Sigmoid colon (tissue), 7 donors: ENCODE results near the gene TMEM115. TPM values are rescaled to one million over a fixed set of nuclear protein-coding genes. Genes with fewer than 3 reads are reported as not detected.
"Not testable (repeated sequence)": the region's sequence is repeated elsewhere in the genome, so short reads cannot be mapped to it uniquely, and the experiment has no call there.

Source experiments
- DNase-seq: peaks from one replicate; pipeline ENCODE4 v3.0.0-alpha.2; 2019
- H3K27ac ChIP-seq, 4 donors: fragments of 200-600 bp; sonication (generic); one replicate each; pipeline ENCODE4 v1.5.1; 2016 to 2019; ENCODE audit warnings: mild to moderate bottlenecking in 1 of 4
- H3K27me3 ChIP-seq, 3 donors: fragments of 200-600 bp; sonication (generic); one replicate each; pipeline ENCODE4 v1.5.1; 2019; ENCODE audit warnings: mild to moderate bottlenecking in 1 of 3
- H3K36me3 ChIP-seq, 4 donors: fragments of 200-600 bp; sonication (generic); one replicate each; pipeline ENCODE4 v1.5.1; 2016 to 2019
- H3K4me1 ChIP-seq, 4 donors: fragments of 200-600 bp; sonication (generic); one replicate each; pipeline ENCODE4 v1.5.1; 2017 to 2019
- H3K4me3 ChIP-seq, 4 donors: fragments of 200-600 bp; sonication (generic); one replicate each; pipeline ENCODE4 v1.5.1; 2017 to 2019; ENCODE audit warnings: mild to moderate bottlenecking in 2 of 4, moderate library complexity in 1 of 4
- H3K9me3 ChIP-seq, 4 donors: fragments of 200-600 bp in 3 of 4; sonication (generic) in 3 of 4; one replicate each; pipeline versions ENCODE4 v1.5.1 to v1.6.1; 2013 to 2019
- CTCF ChIP-seq, 4 experiments: fragments of 450-650 bp in 3 of 4; fragments of 200-600 bp in 1 of 4; IDR thresholded peaks; one replicate each; pipeline ENCODE4 v1.5.1; 2016 to 2019; ENCODE audit warnings: antibody characterized with exemption in 4 of 4, mild to moderate bottlenecking in 3 of 4, moderate library complexity in 2 of 4
- EP300 ChIP-seq, 4 donors: sonication (generic); formaldehyde crosslinking; IDR thresholded peaks; one replicate each; pipeline ENCODE4 v1.6.1; 2017; ENCODE audit warnings: antibody characterized with exemption in 4 of 4
- POLR2A ChIP-seq, 2 donors: fragments of 450-650 bp; IDR thresholded peaks; one replicate each; pipeline ENCODE4 v1.6.1; 2016; ENCODE audit warnings: antibody characterized with exemption in 2 of 2, mild to moderate bottlenecking in 2 of 2, moderate library complexity in 2 of 2
- POLR2AphosphoS5 ChIP-seq, 4 donors: sonication (generic); formaldehyde crosslinking; IDR thresholded peaks; one replicate each; pipeline ENCODE4 v1.6.1; 2017; ENCODE audit warnings: antibody characterized with exemption in 4 of 4
- WGBS, 2 donors: extraction: QIAGEN DNeasy Blood & Tissue Kit; methylation state at CpG; one replicate each; pipeline ENCODE4 v1.1.7; 2013; 5-methylcytosine and 5-hydroxymethylcytosine counted together
- intact Hi-C: fragments of 100-400 bp; cut with DNase I; formaldehyde crosslinking; loops from one replicate; pipeline ENCODE4 v1.15.1; 2023
- polyA plus RNA-seq, 3 donors: library from polyadenylated mRNA; stranded (reverse); fragments of 200-250 nt; gene quantifications; one replicate each; pipeline ENCODE4 v1.2.3, GENCODE V29; 2013
- total RNA-seq, 4 donors: library from RNA; depleted of rRNA; stranded (reverse); fragments of >200 nt; gene quantifications; one replicate each; pipeline ENCODE4 v1.1.0, GENCODE V29; 2016
- donor health status: healthy with polysubstance abuse.
- donor health status: Bipolar disorder and iron deficiency.
- donor health status: healthy.

TMEM115 gene
- total and polyA plus RNA-seq, 7 donors = 9.5 to 45.7 (median 40.5) TPM

GRCh38 chr3:50314342-50314741 is 45.0 kb downstream of the TMEM115 start:
- no peaks in the 10 kb centered on the region for H3K9me3 ChIP-seq
- peaks cover 0 to 39% (median 6%) of the 10 kb centered on the region in 4 donors for H3K36me3 ChIP-seq
- WGBS, 2 donors = 84 to 89% methylated on average over 3 of the region's 3 CpGs
- H3K4me3 ChIP-seq = no peak overlapping the region
- peaks cover 0 to 28% (median 24%) of the 10 kb centered on the region in 4 donors for H3K4me1 ChIP-seq
- intact Hi-C loops = no loop called here
- no peak overlapping the region for H3K27ac ChIP-seq
- no peak for DNase-seq
- no peaks in the 10 kb centered on the region for H3K27me3 ChIP-seq
- no peak for TF ChIP-seq POLR2A (IDR thresholded peaks at IDR 0.05)
- TF ChIP-seq EP300 (IDR thresholded peaks at IDR 0.05) = no peak
- no peak for TF ChIP-seq CTCF (IDR thresholded peaks at IDR 0.05)
- TF ChIP-seq POLR2AphosphoS5 (IDR thresholded peaks at IDR 0.05) = no peak

GRCh38 chr3:50312041-50312440 is 47.3 kb downstream of the TMEM115 start:
- H3K9me3 ChIP-seq, H3K27me3 ChIP-seq, intact Hi-C loops, H3K4me3 ChIP-seq, H3K27ac ChIP-seq, H3K4me1 ChIP-seq, DNase-seq: not testable (repeated sequence)
- H3K36me3 ChIP-seq = peaks cover 0 to 17% (median 2%) of the 10 kb centered on the region in 4 donors
- 92 to 93% methylated on average over 32 of the region's 32 CpGs for WGBS, 2 donors

Other genes starting within 250 kb of the TMEM115 start
- gene SEMA3F, start 204.2 kb downstream of the TMEM115 start, total RNA-seq = 10 to 100 TPM in 1 of 4 donors, 1 to 10 TPM in 3; 5.1 to 11.4 (median 8.0) TPM
- gene SEMA3F, start 204.2 kb downstream of the TMEM115 start, polyA plus RNA-seq = 10 to 100 TPM in 1 of 3 donors, 1 to 10 TPM in 1, under 1 TPM in 1; 0.60 to 12.3 (median 1.2) TPM
- not detected for gene GNAT1, start 167.9 kb downstream of the TMEM115 start, total RNA-seq
- gene GNAT1, start 167.9 kb downstream of the TMEM115 start, polyA plus RNA-seq = under 1 TPM in 1 of 3 donors, not detected in 2; 0.06 TPM
- under 1 TPM in 1 of 4 donors, not detected in 3; 0.28 TPM for gene SLC38A3, start 154.2 kb downstream of the TMEM115 start, total RNA-seq
- gene SLC38A3, start 154.2 kb downstream of the TMEM115 start, polyA plus RNA-seq = under 1 TPM in 1 of 3 donors, not detected in 2; 0.07 TPM
- gene GNAI2, start 123.3 kb downstream of the TMEM115 start, total RNA-seq = 100 to 1,000 TPM; 149 to 171 (median 163) TPM
- 100 to 1,000 TPM in 1 of 3 donors, 10 to 100 TPM in 2; 43.9 to 125 (median 64.3) TPM for gene GNAI2, start 123.3 kb downstream of the TMEM115 start, polyA plus RNA-seq
- 10 to 100 TPM in 3 of 4 donors, 1 to 10 TPM in 1; 7.9 to 54.6 (median 25.0) TPM for gene SEMA3B, start 90.4 kb downstream of the TMEM115 start, total RNA-seq
- 10 to 100 TPM; 12.0 to 39.2 (median 15.3) TPM for gene SEMA3B, start 90.4 kb downstream of the TMEM115 start, polyA plus RNA-seq
- not detected for gene LSMEM2, start 80.4 kb downstream of the TMEM115 start, total RNA-seq
- gene LSMEM2, start 80.4 kb downstream of the TMEM115 start, polyA plus RNA-seq = under 1 TPM in 2 of 3 donors, not detected in 1; 0.13 to 0.46 TPM
- gene IFRD2, start 67.1 kb downstream of the TMEM115 start, total RNA-seq = 10 to 100 TPM; 46.7 to 59.1 (median 52.7) TPM
- gene IFRD2, start 67.1 kb downstream of the TMEM115 start, polyA plus RNA-seq = 10 to 100 TPM; 24.5 to 73.1 (median 31.2) TPM
- 1 to 10 TPM; 2.1 to 8.3 (median 3.4) TPM for gene HYAL3, start 60.1 kb downstream of the TMEM115 start, total RNA-seq
- gene HYAL3, start 60.1 kb downstream of the TMEM115 start, polyA plus RNA-seq = 1 to 10 TPM in 2 of 3 donors, under 1 TPM in 1; 0.60 to 4.4 (median 2.8) TPM
- gene NAA80, start 60.1 kb downstream of the TMEM115 start, total RNA-seq = 1 to 10 TPM; 3.6 to 9.4 (median 7.6) TPM
- gene NAA80, start 60.1 kb downstream of the TMEM115 start, polyA plus RNA-seq = 1 to 10 TPM; 3.5 to 9.5 (median 4.2) TPM
- 1 to 10 TPM; 3.5 to 7.2 (median 4.2) TPM for gene HYAL1, start 55.9 kb downstream of the TMEM115 start, total RNA-seq
- gene HYAL1, start 55.9 kb downstream of the TMEM115 start, polyA plus RNA-seq = 10 to 100 TPM in 1 of 3 donors, 1 to 10 TPM in 2; 2.4 to 15.1 (median 9.5) TPM
- gene HYAL2, start 36.8 kb downstream of the TMEM115 start, total RNA-seq = 10 to 100 TPM; 41.6 to 62.6 (median 49.4) TPM
- gene HYAL2, start 36.8 kb downstream of the TMEM115 start, polyA plus RNA-seq = 10 to 100 TPM in 2 of 3 donors, 1 to 10 TPM in 1; 8.6 to 45.8 (median 13.8) TPM
- 10 to 100 TPM; 23.2 to 54.7 (median 38.0) TPM for gene TUSC2, start 31.3 kb downstream of the TMEM115 start, total RNA-seq
- gene TUSC2, start 31.3 kb downstream of the TMEM115 start, polyA plus RNA-seq = 10 to 100 TPM; 28.7 to 37.1 (median 33.0) TPM
- gene RASSF1, start 18.7 kb downstream of the TMEM115 start, total RNA-seq = 10 to 100 TPM; 27.4 to 29.8 (median 28.5) TPM
- gene RASSF1, start 18.7 kb downstream of the TMEM115 start, polyA plus RNA-seq = 10 to 100 TPM; 16.4 to 41.7 (median 21.0) TPM
- gene ZMYND10, start 13.8 kb downstream of the TMEM115 start, total RNA-seq = 1 to 10 TPM in 1 of 4 donors, not detected in 3; 1.2 TPM
- gene ZMYND10, start 13.8 kb downstream of the TMEM115 start, polyA plus RNA-seq = under 1 TPM in 1 of 3 donors, not detected in 2; 0.77 TPM
- gene NPRL2, start 8.7 kb downstream of the TMEM115 start, total RNA-seq = 10 to 100 TPM; 19.1 to 28.5 (median 19.2) TPM
- 10 to 100 TPM; 16.8 to 22.2 (median 18.7) TPM for gene NPRL2, start 8.7 kb downstream of the TMEM115 start, polyA plus RNA-seq
- 10 to 100 TPM in 1 of 4 donors, 1 to 10 TPM in 3; 6.8 to 12.7 (median 8.2) TPM for gene CYB561D2, start 8.7 kb downstream of the TMEM115 start, total RNA-seq
- gene CYB561D2, start 8.7 kb downstream of the TMEM115 start, polyA plus RNA-seq = 10 to 100 TPM; 10.8 to 46.0 (median 14.8) TPM
- 1 to 10 TPM in 3 of 4 donors, under 1 TPM in 1; 0.49 to 1.7 (median 1.3) TPM for gene CACNA2D2, start 144.1 kb upstream of the TMEM115 start, total RNA-seq
- 1 to 10 TPM in 1 of 3 donors, under 1 TPM in 1, not detected in 1; 0.60 to 1.2 TPM for gene CACNA2D2, start 144.1 kb upstream of the TMEM115 start, polyA plus RNA-seq
- 10 to 100 TPM; 13.3 to 28.0 (median 16.0) TPM for gene C3orf18, start 208.2 kb upstream of the TMEM115 start, total RNA-seq
- 1 to 10 TPM; 1.8 to 4.0 (median 2.3) TPM for gene C3orf18, start 208.2 kb upstream of the TMEM115 start, polyA plus RNA-seq
- 10 to 100 TPM in 1 of 4 donors, 1 to 10 TPM in 3; 5.0 to 13.3 (median 7.2) TPM for gene HEMK1, start 210.0 kb upstream of the TMEM115 start, total RNA-seq
- gene HEMK1, start 210.0 kb upstream of the TMEM115 start, polyA plus RNA-seq = 10 to 100 TPM in 2 of 3 donors, 1 to 10 TPM in 1; 9.6 to 17.7 (median 12.3) TPM